Brain microvascular endothelial cell (primary cell): ENCODE data around the gene LRRC4C.

Experiments
- DNase-seq: peaks from one replicate; pipeline ENCODE4 v3.0.0-alpha.2; 2020
- H3K27ac ChIP-seq: fragments of 250-450 bp; sonication (Bioruptor Pico); 2 replicates; pipeline ENCODE4 v1.5.1; 2020; ENCODE audit warnings: mild to moderate bottlenecking, moderate library complexity
- H3K27me3 ChIP-seq: fragments of 250-450 bp; sonication (Bioruptor Pico); replicated peaks from 2 replicates; pipeline ENCODE4 v1.5.1; 2020; ENCODE audit warnings: mild to moderate bottlenecking
- H3K36me3 ChIP-seq: fragments of 250-450 bp; sonication (Bioruptor Pico); replicated peaks from 2 replicates; pipeline ENCODE4 v1.5.1; 2020; ENCODE audit warnings: mild to moderate bottlenecking
- H3K4me3 ChIP-seq: 2 replicates; pipeline ENCODE4 v1.5.1; 2011; ENCODE audit warnings: low read depth, mild to moderate bottlenecking, control low read depth, low read length, moderate library complexity
- CTCF ChIP-seq: IDR thresholded peaks from 2 replicates; pipeline ENCODE4 v1.5.1; 2011; ENCODE audit warnings: low read depth, mild to moderate bottlenecking, moderate library complexity, low read length, control low read depth, inconsistent platforms; ENCODE audit errors: missing control alignments
- in situ Hi-C: cut with HindIII; loops from 2 replicates; pipeline ENCODE4 v1.10.0; 2017; ENCODE audit warnings: low sequenced_read_pairs, low pct_ligation_motif_present

The LRRC4C gene

GRCh38 chr11:40647295-40647694 is 812.2 kb downstream of the LRRC4C start:
- no peak for TF ChIP-seq CTCF

GRCh38 chr11:40642284-40642683 is 817.2 kb downstream of the LRRC4C start:
- no peaks in the 10 kb centered on the region for H3K27me3 ChIP-seq
- in situ Hi-C loops = no loop called here
- no peaks in the 10 kb centered on the region for H3K36me3 ChIP-seq
- no peak overlapping the region for H3K4me3 ChIP-seq
- TF ChIP-seq CTCF = no peak
- DNase-seq = no peak
- H3K27ac ChIP-seq = no peak overlapping the region

More at GRCh38 chr11:40647295-40647694, 812.2 kb downstream of the LRRC4C start:
- no peaks in the 10 kb centered on the region for H3K36me3 ChIP-seq
- no peak overlapping the region for H3K27ac ChIP-seq
- in situ Hi-C loops = no loop called here
- H3K27me3 ChIP-seq = no peaks in the 10 kb centered on the region
- DNase-seq = no peak
- H3K4me3 ChIP-seq = no peak overlapping the region

- in situ Hi-C loops = no loop called here
- no peak overlapping the region for H3K4me3 ChIP-seq
- DNase-seq = no peak
- no peak overlapping the region for H3K27ac ChIP-seq
- TF ChIP-seq CTCF = no peak
- H3K36me3 ChIP-seq = no peaks in the 10 kb centered on the region
- no peaks in the 10 kb centered on the region for H3K27me3 ChIP-seq
Observed at GRCh38 chr11:40619654-40620053, 839.8 kb downstream of the LRRC4C start.

- no peak for DNase-seq
- TF ChIP-seq CTCF = no peak
- no peaks in the 10 kb centered on the region for H3K36me3 ChIP-seq
- H3K4me3 ChIP-seq = no peak overlapping the region
- in situ Hi-C loops = no loop called here
- no peak overlapping the region for H3K27ac ChIP-seq
- H3K27me3 ChIP-seq = no peaks in the 10 kb centered on the region
Observed at GRCh38 chr11:40606800-40607199, 852.7 kb downstream of the LRRC4C start.

- H3K27ac ChIP-seq = no peak overlapping the region
- H3K4me3 ChIP-seq = no peak overlapping the region
- no peak for TF ChIP-seq CTCF
- no peak for DNase-seq
- no peaks in the 10 kb centered on the region for H3K27me3 ChIP-seq
- in situ Hi-C loops = no loop called here
- H3K36me3 ChIP-seq = no peaks in the 10 kb centered on the region
Observed at GRCh38 chr11:40602866-40603552, 856.4 kb downstream of the LRRC4C start.

- TF ChIP-seq CTCF = no peak
- no peak overlapping the region for H3K4me3 ChIP-seq
- DNase-seq = no peak
- in situ Hi-C loops = no loop called here
- no peak overlapping the region for H3K27ac ChIP-seq
- no peaks in the 10 kb centered on the region for H3K27me3 ChIP-seq
- H3K36me3 ChIP-seq = no peaks in the 10 kb centered on the region
Observed at GRCh38 chr11:40597546-40598113, 861.8 kb downstream of the LRRC4C start.
